Bronchial epithelial cell (primary cell): ENCODE data around the gene NOL4L. TPM values are rescaled to one million over a fixed set of nuclear protein-coding genes. Genes with fewer than 3 reads are reported as not detected.

Experiments used
- DNase-seq: peaks from one replicate; pipeline ENCODE4 v3.0.0-alpha.2; 2010; ENCODE audit warnings: low read depth
- FAIRE-seq: peaks from 2 replicates; lab custom pipeline; 2011; peaks lifted over from hg19 to GRCh38; lab: Jason Lieb, UNC
- H3K27me3 ChIP-seq: 2 replicates; pipeline ENCODE4 v1.5.1; 2011; ENCODE audit warnings: low read length; ENCODE audit not compliant: control insufficient read depth, insufficient read depth
- H3K36me3 ChIP-seq: 2 replicates; pipeline ENCODE4 v1.5.1; 2011; ENCODE audit warnings: low read length; ENCODE audit not compliant: control insufficient read depth, insufficient read depth
- H3K4me3 ChIP-seq: 2 replicates; pipeline ENCODE4 v1.5.1; 2011; ENCODE audit warnings: mild to moderate bottlenecking, low read depth, low read length, control low read depth
- total RNA-seq: library from RNA; depleted of rRNA; stranded (reverse); fragments of >200 nt; gene quantifications from 2 replicates; pipeline ENCODE4 v1.2.1, GENCODE V29; 2014
- TF ChIP-seq, protein P1 (sequence below): IDR thresholded peaks from 2 replicates; pipeline ENCODE4 v1.5.1; 2011; ENCODE audit warnings: mild to moderate bottlenecking, moderate library complexity, low read length, control low read depth, inconsistent platforms; ENCODE audit not compliant: insufficient read depth, severe bottlenecking

NOL4L gene
- total RNA-seq, 1 donor from 2014 or later, result 1.8 TPM

- no peak for DNase-seq
- FAIRE-seq, result no peak
- Histone ChIP-seq H3K36me3 (peaks cover 4% of the 10 kb centered on the region), H3K4me3 (no peak overlapping the region), H3K27me3 (no peaks in the 10 kb centered on the region)
- TF ChIP-seq, protein P1, sequence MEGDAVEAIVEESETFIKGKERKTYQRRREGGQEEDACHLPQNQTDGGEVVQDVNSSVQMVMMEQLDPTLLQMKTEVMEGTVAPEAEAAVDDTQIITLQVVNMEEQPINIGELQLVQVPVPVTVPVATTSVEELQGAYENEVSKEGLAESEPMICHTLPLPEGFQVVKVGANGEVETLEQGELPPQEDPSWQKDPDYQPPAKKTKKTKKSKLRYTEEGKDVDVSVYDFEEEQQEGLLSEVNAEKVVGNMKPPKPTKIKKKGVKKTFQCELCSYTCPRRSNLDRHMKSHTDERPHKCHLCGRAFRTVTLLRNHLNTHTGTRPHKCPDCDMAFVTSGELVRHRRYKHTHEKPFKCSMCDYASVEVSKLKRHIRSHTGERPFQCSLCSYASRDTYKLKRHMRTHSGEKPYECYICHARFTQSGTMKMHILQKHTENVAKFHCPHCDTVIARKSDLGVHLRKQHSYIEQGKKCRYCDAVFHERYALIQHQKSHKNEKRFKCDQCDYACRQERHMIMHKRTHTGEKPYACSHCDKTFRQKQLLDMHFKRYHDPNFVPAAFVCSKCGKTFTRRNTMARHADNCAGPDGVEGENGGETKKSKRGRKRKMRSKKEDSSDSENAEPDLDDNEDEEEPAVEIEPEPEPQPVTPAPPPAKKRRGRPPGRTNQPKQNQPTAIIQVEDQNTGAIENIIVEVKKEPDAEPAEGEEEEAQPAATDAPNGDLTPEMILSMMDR, result no peak
Measured at GRCh38 chr20:32455171-32455900, 129.8 kb downstream of the NOL4L start.

DNA sequence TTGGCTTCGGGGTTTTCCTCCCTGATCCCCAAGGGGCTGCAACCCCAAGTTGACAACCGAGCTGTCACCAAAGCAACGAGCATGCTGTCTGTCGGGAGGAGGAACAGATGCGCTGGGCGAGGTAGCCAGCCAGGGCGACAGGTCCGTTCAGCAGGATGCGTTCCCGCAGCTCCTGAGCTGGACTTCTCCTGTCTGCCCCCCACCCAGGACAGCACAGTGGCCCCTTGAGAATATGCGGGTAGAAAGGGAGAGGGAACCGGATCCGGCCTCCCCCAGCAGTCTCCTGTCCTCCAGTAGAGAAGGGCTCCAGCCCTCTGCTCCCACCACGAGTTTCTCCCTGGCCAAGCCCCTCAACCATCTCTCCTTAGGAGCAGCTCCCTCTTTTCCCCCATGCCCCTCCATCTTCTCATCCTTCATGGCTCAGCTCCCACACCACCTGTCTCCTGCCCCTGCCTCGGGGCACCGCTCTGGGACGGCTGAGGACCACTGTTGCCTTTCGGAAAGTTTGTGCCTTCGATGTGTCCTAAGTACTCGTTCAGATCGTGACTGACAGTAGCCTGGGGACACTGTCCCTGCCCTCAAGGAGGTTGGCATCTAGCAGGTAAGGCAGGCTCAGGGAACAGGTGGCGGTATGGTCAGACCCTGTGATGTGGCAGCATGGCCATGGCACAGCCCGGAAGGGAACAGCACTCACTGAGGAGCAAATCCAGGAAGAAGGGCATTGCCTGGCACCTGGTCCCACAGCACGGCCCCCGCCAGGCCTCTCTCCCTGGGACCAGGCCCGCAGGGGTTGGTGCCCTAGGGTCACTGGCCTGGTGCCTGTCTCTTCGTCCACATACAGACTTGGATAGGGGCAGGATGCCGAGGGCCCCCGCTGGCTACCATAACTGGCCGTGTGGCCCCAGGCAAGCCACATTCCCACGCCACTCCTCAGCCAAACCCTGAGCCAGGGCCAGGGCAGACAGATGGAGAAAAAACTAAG is 130.7 kb downstream of the NOL4L start:
- H3K36me3 ChIP-seq, result peaks cover 4% of the 10 kb centered on the region
- TF ChIP-seq, protein P1, result no peak
- FAIRE-seq (no peak), DNase-seq (no peak)
- no peaks in the 10 kb centered on the region for H3K27me3 ChIP-seq
- H3K4me3 ChIP-seq, result no peak overlapping the region

DNA sequence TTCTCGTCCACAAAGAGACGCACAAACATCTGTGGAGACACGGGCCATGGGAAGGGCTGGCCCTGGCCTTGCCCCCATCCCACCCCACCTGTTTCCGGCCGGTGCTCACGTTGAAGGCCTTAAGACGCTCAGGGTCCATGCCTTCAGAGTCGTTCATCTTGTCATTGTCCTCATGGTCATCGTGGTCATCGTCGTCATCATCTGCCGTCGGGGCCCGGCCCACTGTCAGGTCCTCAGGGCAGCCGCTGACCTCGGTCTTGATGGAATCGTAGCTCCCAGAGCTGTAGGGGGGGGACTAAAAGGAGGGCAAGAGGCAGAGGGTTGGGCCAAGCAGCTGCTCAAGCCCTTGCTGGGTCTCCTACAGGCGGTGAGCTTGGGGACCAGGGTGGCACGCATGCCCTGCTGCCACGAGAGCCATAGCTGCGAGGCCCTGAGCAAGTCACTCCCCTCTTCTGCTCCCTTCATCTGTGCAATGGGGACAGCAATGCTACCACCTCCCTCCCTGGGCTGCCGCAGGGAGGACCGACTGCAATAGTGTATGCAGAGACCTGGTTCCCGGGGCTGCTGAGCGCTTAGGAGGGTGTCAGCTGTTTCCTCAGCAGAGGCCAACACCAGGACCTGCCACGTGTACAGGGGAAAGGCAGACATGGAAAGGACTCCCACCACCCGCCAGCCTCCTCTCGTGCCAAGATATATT is 131.5 kb downstream of the NOL4L start:
- Histone ChIP-seq H3K36me3 (peaks cover 4% of the 10 kb centered on the region), H3K4me3 (no peak overlapping the region), H3K27me3 (no peaks in the 10 kb centered on the region)
- FAIRE-seq (no peak), DNase-seq (no peak)
- TF ChIP-seq, protein P1, result no peak

- FAIRE-seq (no peak), DNase-seq (no peak)
- Histone ChIP-seq H3K27me3 (no peaks in the 10 kb centered on the region), H3K36me3 (peaks cover 4% of the 10 kb centered on the region), H3K4me3 (no peak overlapping the region)
- TF ChIP-seq, protein P1, result no peak
Measured at GRCh38 chr20:32452776-32453466, 132.2 kb downstream of the NOL4L start.

- H3K4me3 ChIP-seq, result no peak overlapping the region
- peaks cover 4% of the 10 kb centered on the region for H3K36me3 ChIP-seq
- TF ChIP-seq, protein P1, result peak; percentile 6
- no peaks in the 10 kb centered on the region for H3K27me3 ChIP-seq
- DNase-seq (no peak), FAIRE-seq (no peak)
Measured at GRCh38 chr20:32451682-32452461, 133.3 kb downstream of the NOL4L start.
